ENCODE data around the gene RILPL2.

- TF ChIP-seq POLR2A (IDR thresholded peaks at IDR 0.05), result no peak
- TF ChIP-seq, protein P1, sequence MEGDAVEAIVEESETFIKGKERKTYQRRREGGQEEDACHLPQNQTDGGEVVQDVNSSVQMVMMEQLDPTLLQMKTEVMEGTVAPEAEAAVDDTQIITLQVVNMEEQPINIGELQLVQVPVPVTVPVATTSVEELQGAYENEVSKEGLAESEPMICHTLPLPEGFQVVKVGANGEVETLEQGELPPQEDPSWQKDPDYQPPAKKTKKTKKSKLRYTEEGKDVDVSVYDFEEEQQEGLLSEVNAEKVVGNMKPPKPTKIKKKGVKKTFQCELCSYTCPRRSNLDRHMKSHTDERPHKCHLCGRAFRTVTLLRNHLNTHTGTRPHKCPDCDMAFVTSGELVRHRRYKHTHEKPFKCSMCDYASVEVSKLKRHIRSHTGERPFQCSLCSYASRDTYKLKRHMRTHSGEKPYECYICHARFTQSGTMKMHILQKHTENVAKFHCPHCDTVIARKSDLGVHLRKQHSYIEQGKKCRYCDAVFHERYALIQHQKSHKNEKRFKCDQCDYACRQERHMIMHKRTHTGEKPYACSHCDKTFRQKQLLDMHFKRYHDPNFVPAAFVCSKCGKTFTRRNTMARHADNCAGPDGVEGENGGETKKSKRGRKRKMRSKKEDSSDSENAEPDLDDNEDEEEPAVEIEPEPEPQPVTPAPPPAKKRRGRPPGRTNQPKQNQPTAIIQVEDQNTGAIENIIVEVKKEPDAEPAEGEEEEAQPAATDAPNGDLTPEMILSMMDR (IDR thresholded peaks at IDR 0.05), result no peak
Observed at GRCh38 chr12:123427036-123427769, 9.3 kb downstream of the RILPL2 start.
